D721Med (cell line): ENCODE measurements around the gene ESYT3.

Experiments
- DNase-seq: peaks from one replicate; pipeline ENCODE4 v3.0.0; 2011; ENCODE audit warnings: low spot score; ENCODE audit not compliant: insufficient read length
- FAIRE-seq: peaks from 2 replicates; lab custom pipeline; 2011; peaks lifted over from hg19 to GRCh38; lab: Jason Lieb, UNC
- TF ChIP-seq, protein P1 (sequence below): IDR thresholded peaks from 2 replicates; pipeline ENCODE4 v1.5.1; 2012; ENCODE audit warnings: mild to moderate bottlenecking, control low read depth; ENCODE audit not compliant: insufficient read depth; ENCODE audit errors: missing control alignments

The ESYT3 gene

DNA sequence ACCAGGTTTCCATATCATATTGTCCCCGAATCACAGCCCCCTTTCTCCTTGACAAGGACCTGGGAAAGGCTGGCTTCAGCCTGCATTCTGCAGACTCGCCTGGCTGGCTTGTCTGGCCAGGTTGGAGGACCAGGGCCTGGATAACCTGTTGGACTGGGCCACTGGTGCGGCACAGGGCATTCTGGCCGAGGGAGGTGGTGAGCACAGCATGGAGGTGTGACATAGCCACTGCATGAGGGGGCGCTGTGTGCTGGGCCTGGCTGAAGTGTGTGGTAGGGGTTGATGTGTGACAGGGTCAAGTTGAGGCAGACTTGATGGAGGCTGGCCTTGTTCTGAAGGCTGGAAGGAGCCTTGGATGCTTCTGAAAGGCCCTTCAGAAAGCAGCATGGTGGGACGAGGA lies 2.9 kb downstream of the ESYT3 start:
- no peak for FAIRE-seq

DNA sequence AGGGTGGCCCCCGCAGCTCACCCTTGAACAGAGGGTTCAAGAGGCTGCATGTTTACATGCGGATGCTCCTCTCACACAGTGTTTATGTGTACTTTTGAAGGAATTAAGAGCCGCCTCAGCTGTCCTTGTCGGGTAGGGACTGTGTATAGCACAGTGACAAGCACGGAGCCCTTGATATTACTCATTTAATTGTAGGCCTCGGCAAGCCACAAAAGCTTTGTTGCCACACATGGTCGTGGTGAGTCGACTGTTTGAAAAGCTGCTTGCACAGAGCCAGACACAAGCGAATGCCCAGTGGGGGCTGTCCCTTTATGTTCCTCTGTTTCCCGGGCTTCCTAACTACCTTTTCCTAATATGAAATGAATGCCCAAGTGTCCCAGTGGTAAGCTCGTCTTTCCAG lies 4.5 kb downstream of the ESYT3 start:
- DNase-seq (no peak), FAIRE-seq (no peak)
- TF ChIP-seq, protein P1, sequence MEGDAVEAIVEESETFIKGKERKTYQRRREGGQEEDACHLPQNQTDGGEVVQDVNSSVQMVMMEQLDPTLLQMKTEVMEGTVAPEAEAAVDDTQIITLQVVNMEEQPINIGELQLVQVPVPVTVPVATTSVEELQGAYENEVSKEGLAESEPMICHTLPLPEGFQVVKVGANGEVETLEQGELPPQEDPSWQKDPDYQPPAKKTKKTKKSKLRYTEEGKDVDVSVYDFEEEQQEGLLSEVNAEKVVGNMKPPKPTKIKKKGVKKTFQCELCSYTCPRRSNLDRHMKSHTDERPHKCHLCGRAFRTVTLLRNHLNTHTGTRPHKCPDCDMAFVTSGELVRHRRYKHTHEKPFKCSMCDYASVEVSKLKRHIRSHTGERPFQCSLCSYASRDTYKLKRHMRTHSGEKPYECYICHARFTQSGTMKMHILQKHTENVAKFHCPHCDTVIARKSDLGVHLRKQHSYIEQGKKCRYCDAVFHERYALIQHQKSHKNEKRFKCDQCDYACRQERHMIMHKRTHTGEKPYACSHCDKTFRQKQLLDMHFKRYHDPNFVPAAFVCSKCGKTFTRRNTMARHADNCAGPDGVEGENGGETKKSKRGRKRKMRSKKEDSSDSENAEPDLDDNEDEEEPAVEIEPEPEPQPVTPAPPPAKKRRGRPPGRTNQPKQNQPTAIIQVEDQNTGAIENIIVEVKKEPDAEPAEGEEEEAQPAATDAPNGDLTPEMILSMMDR = no peak

More for the DNA sequence above, 2.9 kb downstream of the ESYT3 start:
- DNase-seq = no peak
- TF ChIP-seq, protein P1 = no peak

DNA sequence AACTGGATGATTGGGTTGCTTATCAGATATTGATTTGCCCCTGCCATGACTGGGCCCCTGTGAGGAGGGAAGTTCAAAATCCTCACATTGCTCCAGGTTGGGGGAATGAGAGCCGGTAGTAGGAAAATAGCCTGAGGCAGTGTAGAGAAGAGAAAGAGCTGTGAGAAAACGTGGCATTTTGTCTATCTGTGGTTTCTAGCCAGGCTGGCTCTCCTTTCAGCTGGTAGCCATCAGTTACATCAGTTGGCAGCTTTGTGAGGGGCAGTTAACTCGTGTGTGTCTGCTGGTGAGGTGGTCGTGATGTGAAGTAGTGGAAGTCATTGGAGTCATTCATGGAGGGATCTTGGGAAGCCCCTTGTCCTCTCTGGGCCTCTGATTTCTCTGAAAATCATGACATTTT lies 5.2 kb downstream of the ESYT3 start:
- DNase-seq = no peak
- no peak for FAIRE-seq
- TF ChIP-seq, protein P1 = no peak

DNA sequence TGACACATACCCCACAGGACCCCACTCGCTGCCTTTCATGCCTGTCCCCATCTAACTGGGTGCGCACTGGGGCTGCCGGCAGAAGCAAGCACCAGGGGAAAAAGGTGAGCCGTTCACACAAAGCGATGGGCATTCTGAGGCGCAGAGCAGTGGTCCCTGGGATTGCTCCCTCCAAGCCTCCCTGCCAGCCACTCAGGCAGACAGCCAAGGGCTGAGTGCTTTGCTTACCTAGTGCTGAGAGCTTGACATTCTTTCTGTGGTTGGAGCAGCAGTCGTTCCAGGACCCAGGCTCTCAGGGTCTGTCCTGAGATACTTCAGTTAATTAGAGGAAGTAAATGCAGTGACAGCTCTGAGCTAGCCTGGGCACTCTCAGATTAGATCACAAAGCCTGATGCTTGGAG lies 5.7 kb downstream of the ESYT3 start:
- no peak for DNase-seq
- TF ChIP-seq, protein P1 = no peak
- FAIRE-seq = no peak

DNA sequence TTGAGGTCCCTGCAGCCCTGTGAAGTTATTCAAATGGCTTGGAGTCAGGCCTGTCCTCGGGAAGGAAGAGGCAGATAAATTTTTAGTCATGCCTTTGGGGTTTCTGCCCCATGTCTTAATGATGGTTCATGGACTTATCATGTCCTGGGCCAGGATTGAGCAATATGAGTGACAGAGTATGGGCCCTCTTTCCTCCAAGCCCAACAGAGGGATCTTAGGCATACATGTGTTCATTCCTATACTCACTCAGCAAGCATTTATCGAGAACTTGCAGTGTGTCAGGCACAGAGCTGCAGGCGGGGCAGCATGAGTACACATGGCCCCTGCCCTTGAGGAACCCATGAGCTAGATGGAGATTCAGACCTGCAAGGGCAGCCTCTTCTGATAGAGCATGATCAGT lies 6.2 kb downstream of the ESYT3 start:
- DNase-seq = no peak

DNA sequence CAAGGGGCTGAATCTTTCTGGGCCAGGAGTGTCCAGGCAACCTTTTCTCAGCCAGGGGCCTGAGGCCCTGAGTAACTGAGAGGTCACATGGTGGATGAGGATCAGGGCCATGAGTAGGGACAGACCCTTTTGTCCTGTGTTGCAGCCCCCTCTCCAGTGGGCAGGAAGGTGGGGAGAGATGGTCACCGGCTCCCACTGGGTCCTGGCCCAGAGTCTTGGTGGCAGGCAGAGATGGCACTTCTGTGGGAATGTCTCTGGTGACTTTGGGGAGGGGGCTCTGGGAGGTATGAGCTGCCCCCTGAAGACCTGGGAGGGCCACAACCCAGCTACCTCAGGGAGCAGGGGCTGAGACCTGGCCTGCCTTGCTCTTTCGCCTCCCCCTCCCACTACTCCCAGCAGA lies 6.8 kb downstream of the ESYT3 start:
- TF ChIP-seq, protein P1 = no peak
- no peak for FAIRE-seq
- no peak for DNase-seq

More for the DNA sequence above, 6.2 kb downstream of the ESYT3 start:
- no peak for FAIRE-seq
- TF ChIP-seq, protein P1 = no peak

DNA sequence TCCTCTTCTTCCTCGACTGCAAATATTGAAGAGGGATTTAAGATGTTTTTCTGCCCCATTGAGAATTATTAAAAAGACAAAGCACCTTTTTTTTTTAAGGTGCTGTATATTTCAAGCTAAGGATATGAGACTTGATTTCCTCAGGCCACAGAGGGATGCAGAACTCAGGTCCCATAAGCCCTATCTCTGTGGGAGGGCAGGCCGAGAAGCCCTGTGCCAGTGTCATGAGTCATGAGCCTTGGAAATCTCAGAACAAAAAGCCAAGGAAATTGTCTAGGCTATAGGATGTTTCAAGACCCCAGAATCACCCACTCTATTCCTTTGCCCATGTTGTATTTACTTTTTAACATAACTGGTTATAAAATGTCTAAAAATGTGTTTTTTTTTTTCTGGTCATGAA lies 7.3 kb downstream of the ESYT3 start:
- TF ChIP-seq, protein P1 = no peak

More for the DNA sequence above, 7.3 kb downstream of the ESYT3 start:
- DNase-seq (no peak), FAIRE-seq (no peak)
